Colon (tissue), 2 donors: ENCODE results near the gene SFN.
"Not testable (repeated sequence)": the region's sequence is repeated elsewhere in the genome, so short reads cannot be mapped to it uniquely, and the experiment has no call there.

ENCODE experiments used
- FAIRE-seq: peaks from 2 replicates; lab custom pipeline; 2012; peaks lifted over from hg19 to GRCh38; lab: Jason Lieb, UNC
- donor health status: control.
- donor health status: control.

The SFN gene

DNA sequence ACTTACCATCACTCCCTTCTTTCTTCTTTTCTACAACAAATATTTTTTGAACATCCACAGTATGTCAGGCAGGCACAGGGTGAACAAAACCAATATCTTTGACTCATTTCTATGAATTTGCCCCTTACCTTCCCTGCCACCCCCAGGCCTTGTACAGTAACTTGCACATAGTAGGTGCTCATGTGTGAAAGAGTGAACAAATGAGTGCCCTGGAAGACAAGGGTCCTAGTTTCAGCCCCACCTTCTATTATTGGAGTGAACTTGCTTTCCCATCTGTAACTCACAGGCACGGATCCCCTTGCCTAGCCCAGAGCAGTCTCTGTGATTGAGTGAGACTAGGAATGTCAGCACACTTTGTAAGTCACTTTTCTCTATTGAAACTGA lies 23.6 kb upstream of the SFN start:
- no peak for FAIRE-seq

DNA sequence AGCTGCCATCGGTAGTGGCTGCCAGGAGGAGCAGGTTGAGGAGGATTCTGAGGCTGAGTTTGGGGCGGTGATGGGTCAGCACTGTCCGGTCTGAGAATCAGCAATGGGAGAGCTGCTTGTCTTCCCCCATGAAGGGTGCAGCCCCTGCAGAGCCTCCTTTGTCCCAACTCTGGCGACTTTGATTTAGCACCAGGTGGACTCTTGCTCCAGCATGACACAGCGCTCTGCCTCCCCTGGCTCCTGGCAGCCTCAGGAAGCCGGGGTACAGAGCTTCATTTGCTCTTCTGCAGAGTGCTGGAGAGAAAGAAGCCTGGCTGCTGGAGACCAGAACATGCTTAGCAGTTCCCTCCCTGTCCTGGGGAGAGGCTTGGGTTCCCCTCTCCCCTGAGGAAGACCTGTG lies 23.2 kb upstream of the SFN start:
- FAIRE-seq: no peak

DNA sequence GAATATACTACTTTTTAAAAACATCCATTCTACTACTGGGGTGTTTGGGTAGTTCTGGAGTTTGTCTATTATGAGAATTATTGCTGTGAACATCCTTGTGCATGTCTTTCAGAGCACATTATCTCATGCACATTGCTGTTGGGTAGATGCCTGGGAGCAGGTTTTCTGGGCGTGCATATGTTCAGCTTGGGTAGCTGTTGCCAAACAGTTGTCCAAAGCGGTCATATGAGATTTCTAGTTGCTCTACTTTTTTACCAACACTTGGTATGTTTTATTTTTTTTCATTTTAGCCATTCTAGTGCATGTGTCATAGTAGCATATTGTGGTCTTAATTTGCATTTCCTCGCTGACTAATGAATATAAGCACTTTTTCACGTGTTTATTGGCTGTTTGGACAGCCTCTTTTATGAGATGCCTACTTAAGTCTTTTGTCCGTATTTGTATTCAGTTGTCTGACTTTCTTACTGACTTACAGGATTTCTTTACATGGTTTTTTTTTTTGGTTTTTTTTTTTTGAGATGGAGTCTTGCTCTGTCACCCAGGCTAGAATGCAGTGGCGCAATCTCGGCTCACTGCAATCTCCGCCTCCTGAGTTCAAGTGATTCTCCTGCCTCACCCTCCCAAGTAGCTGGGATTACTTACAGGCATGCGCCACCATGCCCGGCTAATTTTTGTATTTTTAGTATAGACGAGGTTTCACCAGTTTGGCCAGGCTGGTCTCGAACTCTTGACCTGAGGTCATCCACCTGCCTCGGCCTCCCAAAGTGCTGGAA lies 18.3 kb upstream of the SFN start:
- FAIRE-seq: no peak

DNA sequence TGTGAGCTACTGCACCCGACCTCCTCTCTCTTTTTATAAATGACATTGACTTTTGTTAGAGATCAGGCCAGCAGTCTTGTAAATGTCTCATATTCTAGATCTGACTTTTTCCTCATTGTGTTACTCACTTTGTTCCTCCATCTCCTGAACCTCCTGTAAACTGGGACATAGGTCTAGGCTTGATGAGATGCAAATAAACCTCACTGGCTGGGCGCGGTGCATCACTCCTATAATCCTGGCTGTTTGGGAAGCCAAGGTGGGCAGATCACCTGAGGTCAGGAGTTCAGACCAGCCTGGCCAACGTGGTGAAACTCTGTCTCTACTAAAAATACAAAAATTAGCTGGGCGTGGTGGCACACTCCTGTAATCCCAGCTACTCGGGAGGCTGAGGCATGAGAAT lies 15.1 kb upstream of the SFN start:
- FAIRE-seq: not testable (repeated sequence)

GRCh38 chr1:26848499-26848898 lies 14.4 kb upstream of the SFN start:
- FAIRE-seq: no peak

- FAIRE-seq: no peak
Measured at GRCh38 chr1:26848941-26849774, 13.8 kb upstream of the SFN start.

- no peak for FAIRE-seq
Measured at GRCh38 chr1:26851106-26851684, 11.8 kb upstream of the SFN start.

- FAIRE-seq: no peak
Measured at GRCh38 chr1:26852701-26853100, 10.2 kb upstream of the SFN start.

GRCh38 chr1:26853156-26853555 lies 9.8 kb upstream of the SFN start:
- FAIRE-seq: no peak

- FAIRE-seq: no peak
Measured at GRCh38 chr1:26853600-26853999, 9.3 kb upstream of the SFN start.

DNA sequence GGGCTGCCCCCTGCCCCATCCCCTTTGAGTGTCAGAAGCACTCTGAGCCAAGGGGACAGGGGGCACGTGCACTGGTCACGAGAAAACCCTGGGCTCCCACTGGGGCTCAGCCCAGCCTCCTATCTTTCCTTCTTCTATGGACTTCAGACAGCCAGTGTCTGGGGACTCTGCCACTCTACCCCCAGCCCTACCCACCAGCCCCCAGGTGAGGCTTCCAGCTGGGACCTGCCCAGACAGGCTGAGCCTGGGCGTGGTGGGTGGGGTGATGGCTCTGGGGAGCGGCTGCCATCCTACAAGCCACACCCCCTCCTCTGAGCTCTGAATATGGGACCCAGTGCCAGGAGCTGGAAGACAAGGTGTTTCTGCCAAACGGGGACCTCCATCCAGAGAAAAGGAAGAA lies 8.0 kb upstream of the SFN start:
- FAIRE-seq: no peak

DNA sequence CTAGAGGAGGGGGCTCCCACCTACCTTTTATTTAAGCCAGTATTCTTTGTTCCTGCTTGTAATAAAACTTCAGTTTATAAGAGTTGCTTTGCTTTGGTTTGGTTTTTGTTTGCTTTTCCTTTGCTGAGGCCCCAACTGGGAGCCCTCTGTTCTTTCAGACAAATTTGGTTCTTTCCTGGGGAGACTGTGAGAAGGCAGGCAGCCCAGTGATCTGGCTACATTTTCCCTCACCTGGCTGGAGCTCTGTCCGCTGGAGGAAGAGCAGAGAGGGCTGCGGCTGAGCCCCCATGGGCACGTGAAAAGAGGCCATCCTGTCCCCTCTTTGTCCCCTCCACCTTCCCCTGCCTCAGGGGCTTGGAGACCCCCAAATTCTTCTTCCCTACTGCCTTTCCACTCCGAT lies 7.3 kb upstream of the SFN start:
- no peak for FAIRE-seq

GRCh38 chr1:26856181-26856580 lies 6.8 kb upstream of the SFN start:
- FAIRE-seq: no peak

GRCh38 chr1:26856604-26857469 lies 6.1 kb upstream of the SFN start:
- no peak for FAIRE-seq

DNA sequence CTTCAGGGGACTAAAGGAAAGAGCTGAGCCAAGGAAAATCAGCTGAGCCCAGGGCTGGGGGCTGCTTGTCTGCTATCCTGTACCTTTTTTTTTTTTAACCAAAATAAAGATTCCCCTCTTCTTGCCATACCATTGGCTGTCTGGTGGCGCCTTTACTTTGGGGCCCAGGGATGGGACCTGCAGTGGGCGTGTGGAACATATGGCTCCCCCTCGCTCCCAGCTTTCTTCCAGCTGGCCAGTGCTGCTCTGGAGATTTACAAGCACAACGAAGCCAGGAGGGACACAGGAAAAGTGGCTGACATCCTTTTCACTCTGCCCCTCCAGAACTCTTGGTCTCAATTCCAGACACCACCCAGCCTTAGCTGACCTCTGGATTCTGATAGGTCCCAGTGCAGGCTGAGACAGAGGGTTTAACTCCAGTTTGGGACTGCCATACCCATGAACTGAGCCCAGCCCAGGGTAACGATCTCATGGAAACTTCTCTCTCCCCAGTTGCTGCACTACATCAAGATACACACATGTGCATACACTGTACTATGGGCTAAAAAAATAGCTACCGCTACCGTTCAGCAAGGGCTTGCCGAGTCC lies 5.4 kb upstream of the SFN start:
- no peak for FAIRE-seq

DNA sequence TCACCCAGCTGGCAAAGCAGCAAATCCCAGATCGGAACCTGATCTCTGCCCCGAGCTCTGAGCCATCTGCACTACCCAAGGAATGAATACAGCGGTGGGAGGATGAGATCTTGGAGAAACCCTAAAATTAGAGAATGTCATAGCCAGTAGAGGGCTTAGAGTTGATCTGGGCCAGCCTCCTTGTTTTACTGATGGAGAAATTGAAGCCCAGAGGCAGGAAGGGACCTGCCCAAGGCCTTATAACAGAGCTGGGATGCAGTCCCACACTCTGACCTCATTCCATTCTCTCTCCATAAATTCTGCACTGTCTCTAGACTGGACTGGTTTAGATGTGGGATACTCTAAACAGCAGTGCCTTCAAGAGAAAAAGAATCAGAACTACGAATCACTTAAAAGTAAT lies 4.8 kb upstream of the SFN start:
- no peak for FAIRE-seq

GRCh38 chr1:26858891-26859640 lies 3.9 kb upstream of the SFN start:
- no peak for FAIRE-seq

GRCh38 chr1:26861286-26861701 lies 1.7 kb upstream of the SFN start:
- FAIRE-seq: no peak

DNA sequence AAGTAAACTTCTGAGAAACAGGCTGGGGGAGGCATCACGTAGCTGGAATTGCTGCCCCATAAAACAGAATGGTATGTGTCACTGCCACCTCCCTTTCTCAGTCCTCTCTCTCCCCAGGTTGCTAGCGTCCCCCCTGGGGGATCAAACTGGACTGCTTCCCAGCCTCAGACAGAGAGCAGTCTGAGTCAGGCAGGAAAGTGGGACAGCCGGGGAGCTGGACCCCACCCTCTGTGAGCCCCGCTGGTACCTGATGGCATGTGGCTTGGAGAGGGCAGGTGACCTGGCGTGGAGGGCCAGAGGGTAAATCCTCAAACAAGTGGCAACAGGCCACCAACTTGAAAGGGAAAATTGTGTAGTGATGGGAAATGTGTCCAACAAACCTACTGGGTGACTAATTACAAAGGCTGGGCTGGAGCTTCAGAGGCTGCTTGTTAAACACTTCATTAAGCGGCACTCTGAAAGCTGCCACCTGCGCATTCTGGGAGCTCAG lies 1.0 kb upstream of the SFN start:
- no peak for FAIRE-seq

DNA sequence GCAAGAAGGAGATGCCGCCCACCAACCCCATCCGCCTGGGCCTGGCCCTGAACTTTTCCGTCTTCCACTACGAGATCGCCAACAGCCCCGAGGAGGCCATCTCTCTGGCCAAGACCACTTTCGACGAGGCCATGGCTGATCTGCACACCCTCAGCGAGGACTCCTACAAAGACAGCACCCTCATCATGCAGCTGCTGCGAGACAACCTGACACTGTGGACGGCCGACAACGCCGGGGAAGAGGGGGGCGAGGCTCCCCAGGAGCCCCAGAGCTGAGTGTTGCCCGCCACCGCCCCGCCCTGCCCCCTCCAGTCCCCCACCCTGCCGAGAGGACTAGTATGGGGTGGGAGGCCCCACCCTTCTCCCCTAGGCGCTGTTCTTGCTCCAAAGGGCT lies 732 bp downstream of the SFN start:
- no peak for FAIRE-seq
